NCI-H2029 (cell line): ENCODE measurements around the gene CDYL.

Experiments
- DNase-seq: peaks from one replicate; lab custom pipeline; 2025; lab: John Stamatoyannopoulos, UW

The CDYL gene

DNA sequence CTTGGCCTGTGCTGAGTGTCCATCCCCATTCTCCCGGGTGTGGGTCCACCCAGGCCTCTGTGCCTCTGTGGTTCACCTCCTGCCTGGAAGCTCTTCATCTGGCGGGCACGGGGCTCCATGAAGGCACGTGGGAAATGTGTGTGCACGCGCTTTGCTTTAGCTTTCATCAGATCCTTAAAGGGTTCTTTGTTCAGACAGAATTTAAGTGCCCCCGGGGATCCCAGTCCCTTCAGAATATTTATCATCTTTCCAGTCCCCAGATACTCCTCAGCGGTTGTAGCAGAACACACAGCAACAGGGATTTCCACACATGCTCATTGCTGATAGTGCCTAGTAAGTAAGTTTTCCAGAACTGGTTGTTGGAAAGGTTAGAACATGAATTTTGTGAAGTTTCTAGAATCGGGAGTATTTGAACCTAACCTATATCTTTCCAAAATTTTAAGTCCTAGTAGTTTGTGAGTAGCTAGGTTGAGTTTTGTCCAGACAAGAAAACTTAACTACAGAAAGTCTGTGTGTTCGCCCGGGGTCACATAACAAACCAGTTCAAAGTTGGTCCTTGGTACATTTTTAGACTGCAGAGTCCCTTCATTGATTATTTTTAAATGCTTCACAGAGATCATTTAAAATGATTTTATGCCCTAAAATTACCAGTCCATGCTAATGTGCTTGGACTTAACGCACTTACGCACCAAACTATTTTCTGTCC, 159.9 kb downstream of the CDYL start:
- no peak for DNase-seq

DNA sequence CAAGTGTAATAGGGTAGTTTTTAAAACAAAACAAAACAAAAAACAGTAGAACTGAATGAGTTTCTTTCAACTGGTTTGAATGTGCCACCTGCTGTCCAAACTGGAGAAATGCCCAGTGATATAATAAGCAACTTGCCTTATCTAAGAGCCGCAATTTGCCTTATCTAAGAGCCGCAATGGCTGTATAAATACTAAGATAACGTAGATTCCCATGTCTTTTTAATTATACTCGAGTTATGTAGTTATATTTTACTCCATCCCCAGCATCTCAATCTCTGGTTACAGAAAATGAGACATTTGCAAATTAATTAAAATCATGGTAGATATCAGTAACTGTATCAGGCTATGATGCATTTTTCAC, 160.5 kb downstream of the CDYL start:
- peak; percentile 71 for DNase-seq

GRCh38 chr6:4937414-4937813, 161.2 kb downstream of the CDYL start:
- no peak for DNase-seq

- no peak for DNase-seq
These were observed 163.0 kb downstream of the CDYL start for GRCh38 chr6:4939241-4939640.

GRCh38 chr6:4940416-4940815, 164.2 kb downstream of the CDYL start:
- DNase-seq = no peak

DNA sequence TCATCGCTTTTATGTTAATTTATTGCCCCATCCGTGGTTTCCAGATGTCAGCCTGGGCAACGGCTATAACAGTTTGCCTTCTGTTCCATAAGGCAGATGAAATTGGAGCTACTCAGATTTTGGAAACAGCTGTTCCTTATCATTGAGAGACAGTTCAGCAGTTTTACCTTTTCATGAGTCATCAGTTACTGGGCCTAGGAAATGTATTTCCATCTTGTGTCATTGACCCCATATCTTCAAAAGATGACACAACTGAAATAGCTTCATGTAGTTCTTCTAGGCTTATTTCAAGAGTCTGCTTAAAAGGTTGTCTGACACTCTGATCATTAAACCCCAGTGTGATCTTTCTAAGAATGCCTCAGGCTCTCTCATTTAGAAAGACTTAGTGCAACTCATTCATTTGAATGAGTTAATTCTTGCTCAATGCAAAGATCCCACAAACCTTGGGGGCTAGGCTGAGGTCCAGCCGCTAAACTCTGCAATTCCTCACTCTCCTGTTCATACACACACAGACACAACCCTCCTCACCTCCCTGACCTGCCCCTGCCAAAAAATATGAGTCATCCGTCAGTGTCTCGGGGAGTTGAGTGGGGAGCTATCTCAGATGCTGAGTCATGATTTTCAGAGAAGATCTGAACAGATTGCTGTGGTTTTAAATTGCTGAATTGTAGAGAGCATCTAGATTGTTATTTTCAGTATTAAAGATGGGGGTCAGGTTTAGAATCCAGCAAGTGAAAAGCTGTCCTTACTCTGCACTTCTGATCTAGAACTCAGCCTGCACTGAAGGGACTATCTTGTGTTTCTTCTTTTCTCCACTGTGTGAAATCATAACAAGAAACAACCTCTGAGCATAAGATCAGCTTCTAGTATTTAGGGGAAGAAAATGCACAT, 165.8 kb downstream of the CDYL start:
- DNase-seq = no peak

DNA sequence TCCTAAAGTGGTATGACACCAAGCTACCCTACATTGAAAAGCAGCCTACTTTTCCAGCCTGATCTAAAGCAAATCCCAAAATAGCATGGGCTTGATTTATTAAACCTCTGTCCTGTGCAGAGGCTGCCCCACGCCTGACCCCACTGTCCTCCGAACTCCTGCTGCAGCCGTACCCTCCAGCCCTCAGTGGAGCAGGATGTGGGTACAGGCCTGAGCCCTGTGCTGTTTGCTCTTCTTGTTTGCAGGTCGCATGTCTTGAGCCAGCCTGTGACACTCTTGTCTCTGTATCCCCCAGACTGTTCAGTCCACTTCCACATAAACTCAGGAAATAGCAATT, 166.4 kb downstream of the CDYL start:
- DNase-seq = no peak

GRCh38 chr6:4943716-4944115, 167.5 kb downstream of the CDYL start:
- no peak for DNase-seq

DNA sequence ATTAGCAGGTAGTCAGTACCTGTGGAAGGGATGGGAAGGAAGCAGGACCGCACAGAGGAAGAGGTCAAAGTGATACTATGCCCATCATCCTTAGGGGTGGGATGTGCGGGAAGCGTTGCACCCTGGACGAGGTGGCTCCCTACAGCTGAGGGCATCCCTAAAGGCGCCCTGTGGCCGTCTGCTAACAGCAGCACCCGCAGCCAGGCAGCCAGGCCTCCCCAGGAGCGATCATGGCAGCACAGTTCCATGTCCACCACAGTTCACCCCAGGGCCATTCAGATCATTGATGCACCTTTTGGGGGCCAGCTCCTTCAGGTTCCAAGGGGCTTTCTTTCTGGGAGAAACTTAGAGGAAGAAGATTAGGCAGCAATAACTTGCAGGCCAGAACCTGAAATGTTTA, 168.1 kb downstream of the CDYL start:
- DNase-seq = no peak

DNA sequence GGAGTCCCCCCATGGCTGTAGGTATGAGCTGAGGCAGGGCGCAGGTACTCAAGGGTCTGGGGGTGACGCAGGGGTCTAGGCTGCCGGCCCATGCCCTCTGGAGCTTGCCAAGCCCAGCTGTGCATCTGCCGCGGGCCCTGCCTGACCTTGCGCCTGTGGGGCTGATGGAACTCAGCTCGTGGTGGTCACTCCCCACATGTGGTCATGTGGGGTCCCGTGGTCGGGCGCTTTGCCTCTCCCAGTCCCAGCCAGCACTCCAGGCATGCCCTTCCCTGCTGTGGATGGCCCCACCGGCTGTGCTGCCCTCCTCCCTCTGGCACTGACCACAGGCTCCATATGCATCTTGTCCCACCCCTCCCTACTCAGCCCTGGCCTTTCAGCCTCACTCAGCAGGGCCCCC, 170.3 kb downstream of the CDYL start:
- no peak for DNase-seq

DNA sequence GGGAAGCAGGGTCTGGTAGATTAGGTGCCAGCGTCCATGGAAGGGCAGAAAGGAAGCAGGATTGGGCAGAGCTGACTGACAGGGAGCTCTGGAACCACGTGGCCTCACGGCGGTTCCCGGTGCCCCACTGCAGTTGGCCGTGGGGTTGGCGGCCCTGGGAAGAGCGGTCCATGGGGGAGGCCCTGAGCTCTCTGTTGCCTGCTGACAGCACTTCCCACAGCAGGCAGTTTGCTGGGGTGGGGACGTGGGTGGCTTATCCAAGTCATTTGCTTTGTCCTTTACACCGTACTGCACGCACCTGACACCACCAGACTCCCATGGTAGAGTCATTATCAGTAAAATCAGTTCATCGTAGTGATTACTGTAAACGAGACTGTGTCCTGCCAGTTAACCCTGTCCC, 171.5 kb downstream of the CDYL start:
- no peak for DNase-seq

DNA sequence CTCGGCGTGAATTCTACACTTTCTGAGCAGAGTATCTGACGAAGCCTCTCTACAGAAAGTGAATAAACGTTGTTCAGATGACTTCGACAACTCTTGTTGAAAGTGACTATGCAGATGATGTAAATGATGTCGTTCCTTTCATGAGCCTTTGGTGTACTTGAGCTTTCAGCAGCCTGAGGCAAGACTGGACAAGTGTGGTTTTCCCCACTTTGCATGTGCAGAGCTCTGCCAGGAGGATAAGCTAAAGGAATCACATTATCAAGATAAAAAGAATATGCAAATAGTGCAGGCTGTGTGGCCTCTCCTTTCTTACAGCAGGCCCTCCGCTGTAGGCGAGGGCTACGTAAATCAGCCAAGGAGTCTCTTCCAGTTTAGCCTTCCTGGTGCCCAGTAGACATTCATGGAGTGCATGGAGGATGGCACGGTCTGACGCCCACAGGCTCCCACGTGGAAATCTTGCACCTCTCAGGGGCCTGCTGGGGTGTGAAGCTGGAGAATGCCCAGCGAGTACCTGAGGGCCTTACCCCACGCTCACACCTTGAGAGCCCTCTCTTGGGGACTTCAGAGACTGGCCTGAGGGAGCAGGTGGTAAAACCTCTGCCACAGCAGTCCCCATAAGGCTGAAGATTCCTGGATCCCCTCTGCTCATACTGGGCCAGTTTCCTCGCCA, 172.7 kb downstream of the CDYL start:
- DNase-seq = no peak

- no peak for DNase-seq
These were observed 173.9 kb downstream of the CDYL start for GRCh38 chr6:4950076-4950475.

GRCh38 chr6:4950836-4951533, 174.8 kb downstream of the CDYL start:
- DNase-seq = no peak

DNA sequence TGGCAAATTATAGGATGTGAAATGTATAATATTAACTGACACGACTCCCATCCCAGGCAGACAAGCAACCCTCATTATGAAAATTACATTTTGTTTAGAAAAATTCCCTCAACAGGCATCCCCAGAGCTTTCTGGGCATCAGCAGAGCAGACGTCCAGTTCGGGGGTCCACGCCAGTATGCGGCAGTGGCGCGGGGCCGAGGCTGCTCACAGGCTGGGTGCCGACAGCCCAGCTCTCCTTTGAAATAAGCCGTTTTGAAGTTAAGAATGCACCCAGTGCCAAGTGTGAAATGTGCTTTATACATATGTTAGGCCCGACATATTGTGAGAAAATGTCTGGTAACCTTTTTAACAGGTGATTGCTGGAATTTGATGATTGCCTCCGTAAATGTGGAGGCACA, 177.2 kb downstream of the CDYL start:
- no peak for DNase-seq

GRCh38 chr6:4956625-4957024, 180.4 kb downstream of the CDYL start:
- no peak for DNase-seq

GRCh38 chr6:4957521-4958231, 181.5 kb downstream of the CDYL start:
- no peak for DNase-seq

GRCh38 chr6:4958624-4959023, 182.4 kb downstream of the CDYL start:
- no peak for DNase-seq

- no peak for DNase-seq
These were observed 185.3 kb downstream of the CDYL start for GRCh38 chr6:4961322-4962168.

DNA sequence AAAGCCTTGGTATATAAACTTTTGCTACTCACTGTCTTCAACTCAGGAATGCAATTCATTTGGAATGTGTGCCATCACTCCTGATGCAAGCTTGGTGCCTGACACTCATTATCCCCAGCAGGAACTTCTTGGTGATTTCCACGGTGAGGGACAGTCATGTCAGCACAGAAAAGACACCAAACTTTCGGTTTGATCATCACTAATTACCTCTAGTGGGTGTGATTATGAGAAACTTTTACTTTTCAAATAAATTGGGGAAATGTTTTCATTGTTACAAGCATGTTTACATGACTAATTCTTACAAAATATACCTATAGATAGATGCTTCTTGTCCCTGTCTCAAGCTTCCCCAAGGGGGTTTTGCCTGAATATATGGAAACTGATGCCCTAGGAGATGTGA, 186.7 kb downstream of the CDYL start:
- no peak for DNase-seq
